HCT116 (cell line): Measurements from ENCODE around the gene PRKG1. TPM values are rescaled to one million over a fixed set of nuclear protein-coding genes. Genes with fewer than 3 reads are reported as not detected.
A peak's percentile ranks its signal among the peaks of the same experiment; 100 is the strongest.

Source experiments
- ATAC-seq: fragments of 200-7000 bp; cut with Tn5 transposase; 2 replicates; pipeline ENCODE4 v1.9.1; 2020; ENCODE audit warnings: mild to moderate bottlenecking, moderate library complexity
- BruUV-seq: library from RNA; stranded (reverse); fragments of 400-500 nt; replicated peaks from 2 replicates; lab custom pipeline; 2021; lab: Mats Ljungman, UMichigan
- CTCF ChIA-PET: fragments of 300-600 bp; sonication (Branson Sonifier 250); formaldehyde crosslinking; loops from one replicate; lab custom pipeline; 2021; ENCODE audit warnings: antibody characterized with exemption; lab: Charles Lee
- POLR2A ChIA-PET: fragments of 300-600, 350-600 bp; sonication (Branson Sonifier 250); formaldehyde crosslinking; loops from one replicate; lab custom pipeline; 2021; ENCODE audit warnings: antibody characterized with exemption; lab: Charles Lee
- RAD21 ChIA-PET, 2 experiments: fragments of 300-600 bp; sonication (Branson Sonifier 250); formaldehyde crosslinking; loops; one replicate each; lab custom pipeline; 2023; ENCODE audit warnings: low total read pairs in 2 of 2; ENCODE audit not compliant: uncharacterized antibody in 2 of 2, unreplicated experiment in 2 of 2, low non-redundant PET in 1 of 2; lab: Charles Lee
- DNase-seq: peaks from one replicate; pipeline ENCODE4 v3.0.0-alpha.2; 2010; ENCODE audit warnings: low read depth, low spot score
- H2AFZ ChIP-seq: fragments of 200-600 bp; shearing (Covaris generic), sonication (generic); 2 replicates; pipeline ENCODE4 v1.6.1; 2017; ENCODE audit warnings: low read depth, mixed run types, mixed read lengths, antibody characterized with exemption, low read length; ENCODE audit not compliant: poor library complexity, severe bottlenecking
- H3K27ac ChIP-seq: 2 replicates; pipeline ENCODE4 v1.5.1; 2012; ENCODE audit warnings: low read depth, low read length
- H3K27me3 ChIP-seq: fragments of 200-600 bp; sonication (generic); 2 replicates; pipeline ENCODE4 v1.6.1; 2016; ENCODE audit warnings: mixed run types, low read length, mixed read lengths; ENCODE audit not compliant: insufficient read depth
- H3K36me3 ChIP-seq, 2 experiments: fragments of 200-500 bp in 1 of 2; fragments of 200-600 bp in 1 of 2; sonication (Bioruptor generic) in 1 of 2; sonication (generic) in 1 of 2; 2 replicates each; pipeline versions ENCODE4 v1.5.1 to v1.6.1; 2014 to 2016; ENCODE audit warnings: low read length in 2 of 2, inconsistent platforms in 1 of 2, mixed read lengths in 1 of 2, mixed run types in 1 of 2; ENCODE audit not compliant: insufficient read depth in 2 of 2, control insufficient read depth in 1 of 2
- H3K4me1 ChIP-seq, 2 experiments: fragments of 200-600 bp in 1 of 2; sonication (generic) in 1 of 2; 2 replicates each; pipeline versions ENCODE4 v1.5.1 to v1.6.1; 2012 to 2017; ENCODE audit warnings: low read length in 2 of 2, inconsistent platforms in 1 of 2, mild to moderate bottlenecking in 1 of 2, mixed read lengths in 1 of 2, mixed run types in 1 of 2, moderate library complexity in 1 of 2; ENCODE audit not compliant: insufficient read depth in 2 of 2, control insufficient read depth in 1 of 2
- H3K4me2 ChIP-seq: fragments of 200-600 bp; sonication (generic); 2 replicates; pipeline ENCODE4 v1.6.1; 2017; ENCODE audit warnings: mixed run types, low read length, mixed read lengths
- H3K4me3 ChIP-seq, 2 experiments: fragments of 200-600 bp in 1 of 2; sonication (generic) in 1 of 2; replicated peaks in 1 of 2; 2 replicates each; pipeline ENCODE4 v1.5.1; 2011 to 2016; ENCODE audit warnings: low read length in 2 of 2, control low read depth in 1 of 2, low read depth in 1 of 2, mild to moderate bottlenecking in 1 of 2, mixed read lengths in 1 of 2, mixed run types in 1 of 2
- H3K79me2 ChIP-seq: fragments of 200-600 bp; sonication (generic); 2 replicates; pipeline ENCODE4 v1.6.1; 2017; ENCODE audit warnings: mild to moderate bottlenecking, mixed run types, low read length, moderate library complexity, mixed read lengths; ENCODE audit not compliant: insufficient read depth
- H3K9ac ChIP-seq: fragments of 200-600 bp; sonication (generic); 2 replicates; pipeline ENCODE4 v1.6.1; 2016; ENCODE audit warnings: low read length, mixed read lengths
- H3K9me2 ChIP-seq: fragments of 200-600 bp; sonication (generic), shearing (Covaris generic); 2 replicates; pipeline ENCODE4 v1.6.1; 2017; ENCODE audit warnings: mixed run types, mild to moderate bottlenecking, moderate library complexity; ENCODE audit not compliant: insufficient read depth
- H3K9me3 ChIP-seq, 2 experiments: fragments of 200-500 bp in 1 of 2; fragments of 200-600 bp in 1 of 2; sonication (Bioruptor generic) in 1 of 2; sonication (generic) in 1 of 2; 2 replicates each; pipeline ENCODE4 v1.6.1; 2014 to 2017; ENCODE audit warnings: low read length in 2 of 2, mixed read lengths in 2 of 2, inconsistent platforms in 1 of 2, low read depth in 1 of 2, mild to moderate bottlenecking in 1 of 2, mixed run types in 1 of 2, moderate library complexity in 1 of 2; ENCODE audit not compliant: control insufficient read depth in 1 of 2, insufficient read depth in 1 of 2
- H4K20me1 ChIP-seq: fragments of 200-600 bp; sonication (generic), shearing (Covaris generic); 2 replicates; pipeline ENCODE4 v1.6.1; 2017; ENCODE audit warnings: mixed run types, mild to moderate bottlenecking, moderate library complexity; ENCODE audit not compliant: insufficient read depth
- CBX3 ChIP-seq: IDR thresholded peaks from 2 replicates; pipeline ENCODE4 v1.6.1; 2012; ENCODE audit warnings: low read depth
- CEBPB ChIP-seq: IDR thresholded peaks from 2 replicates; pipeline ENCODE4 v1.6.1; 2012; ENCODE audit warnings: low read depth
- EGR1 ChIP-seq: IDR thresholded peaks from 2 replicates; pipeline ENCODE4 v1.6.1; 2012; ENCODE audit warnings: low read depth
- POLR2A ChIP-seq: IDR thresholded peaks from 2 replicates; pipeline ENCODE4 v1.7.0; 2011; ENCODE audit warnings: borderline replicate concordance; ENCODE audit not compliant: insufficient read depth, insufficient read length; ENCODE audit errors: extremely low read depth
- ZNF274 ChIP-seq: fragments of 200-500 bp; sonication (Bioruptor generic); IDR thresholded peaks from 2 replicates; pipeline ENCODE4 v1.6.1; 2014; ENCODE audit warnings: mild to moderate bottlenecking, low read depth, low read length, inconsistent platforms
- intact Hi-C: fragments of 100-400 bp; cut with micrococcal nuclease; formaldehyde crosslinking; loops from 2 replicates; pipeline ENCODE4 v1.10.0; 2022
- total RNA-seq: library from RNA; stranded (reverse); gene quantifications from one replicate; pipeline ENCODE4 v1.2.1, GENCODE V29; 2021; ENCODE audit not compliant: unreplicated experiment
- TF ChIP-seq, protein P1 (sequence below), 3 experiments: fragments of 200-600 bp in 1 of 3; sonication (generic) in 1 of 3; IDR thresholded peaks in 2 of 3; conservative IDR thresholded peaks in 1 of 3; 2 replicates each; pipeline ENCODE4 v1.5.1; 2012 to 2017; ENCODE audit warnings: low read depth in 2 of 3, low read length in 2 of 3, antibody characterized with exemption in 1 of 3, borderline replicate concordance in 1 of 3, control low read depth in 1 of 3, mild to moderate bottlenecking in 1 of 3, mixed read lengths in 1 of 3, mixed run types in 1 of 3, moderate library complexity in 1 of 3; ENCODE audit not compliant: insufficient read depth in 1 of 3

The PRKG1 gene
- total RNA-seq, 1 experiment from 2014 or later, result 1.4 TPM

DNA sequence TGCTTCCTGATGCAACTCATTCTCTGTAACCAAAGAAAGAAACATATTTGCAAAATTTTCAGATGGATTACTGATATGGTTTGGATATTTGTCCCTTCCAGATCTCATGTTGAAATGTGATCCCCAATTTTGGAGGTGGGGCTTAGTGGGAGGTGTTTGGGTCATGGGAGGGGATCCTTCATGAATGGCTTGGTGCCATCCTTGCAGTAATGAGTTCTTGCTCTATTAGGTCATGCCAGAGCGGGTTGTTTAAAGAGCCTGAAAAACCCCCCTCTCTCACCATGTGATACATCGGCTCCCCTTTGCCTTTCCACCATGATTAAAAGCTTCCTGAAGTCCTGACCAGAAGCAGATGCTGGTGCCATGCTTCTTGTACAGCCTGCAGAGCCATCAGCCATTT is 43.8 kb upstream of the PRKG1 start:
- H3K4me1 ChIP-seq, result no peaks in the 10 kb centered on the region
- POLR2A ChIA-PET, result no interaction called here
- intact Hi-C loops, result no loop called here
- no TSS peak for BruUV-seq
- no peaks in the 10 kb centered on the region for H4K20me1 ChIP-seq
- H3K9me3 ChIP-seq, result no peaks in the 10 kb centered on the region
- DNase-seq, result no peak
- no peaks in the 10 kb centered on the region for H3K36me3 ChIP-seq
- TF ChIP-seq CEBPB, result no peak
- no peak overlapping the region for H3K4me3 ChIP-seq
- RAD21 ChIA-PET, result no interaction called here
- peaks cover 12% of the 10 kb centered on the region for H3K27me3 ChIP-seq
- H3K79me2 ChIP-seq, result no peaks in the 10 kb centered on the region
- H2AFZ ChIP-seq, result no peak overlapping the region
- no peak for ATAC-seq
- CTCF ChIA-PET, result no interaction called here
- no peak overlapping the region for H3K4me2 ChIP-seq
- H3K27ac ChIP-seq, result no peak overlapping the region
- H3K9me2 ChIP-seq, result no peaks in the 10 kb centered on the region
- H3K9ac ChIP-seq, result no peak overlapping the region

DNA sequence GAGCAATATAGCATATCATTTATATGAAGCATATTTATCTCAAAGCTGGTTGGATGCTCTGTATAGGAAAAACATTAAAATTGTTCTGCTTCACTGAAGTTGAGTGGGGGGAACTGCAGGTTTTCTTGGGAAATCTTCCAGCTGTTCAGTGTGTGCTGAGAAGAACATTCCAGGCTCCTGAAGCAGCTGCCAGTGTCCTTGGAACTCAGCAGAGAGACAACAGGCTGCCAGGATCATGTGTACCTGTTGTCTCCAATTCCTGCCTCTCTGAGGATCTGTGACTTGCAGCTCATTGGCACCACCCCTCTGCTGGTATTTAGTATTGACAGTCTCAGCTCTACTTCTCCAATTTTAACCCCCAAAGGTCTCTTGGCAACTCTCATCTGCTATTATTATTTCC is 42.3 kb upstream of the PRKG1 start:
- Histone ChIP-seq H3K27ac (no peak overlapping the region), H3K36me3 (no peaks in the 10 kb centered on the region), H3K4me1 (no peaks in the 10 kb centered on the region), H3K27me3 (peaks cover 3% of the 10 kb centered on the region), H4K20me1 (no peaks in the 10 kb centered on the region), H3K9me2 (no peaks in the 10 kb centered on the region), H3K79me2 (no peaks in the 10 kb centered on the region), H3K4me2 (no peak overlapping the region), H2AFZ (no peak overlapping the region), H3K4me3 (no peak overlapping the region), H3K9ac (no peak overlapping the region), H3K9me3 (no peaks in the 10 kb centered on the region)
- CTCF ChIA-PET, result no interaction called here
- RAD21 ChIA-PET, result interaction anchor here in 1 of 2 experiments (0.6 kb wide), 1 partner anchor 138 kb away, joined by 6 read pairs; no protein-coding TSS in a partner anchor
- 0 out of 2 replicates have a peak, but pooled peaks have one; percentile 49 for ATAC-seq
- no TSS peak for BruUV-seq
- TF ChIP-seq ZNF274 (no peak), CBX3 (no peak), EGR1 (no peak), POLR2A (no peak)
- TF ChIP-seq, protein P1, sequence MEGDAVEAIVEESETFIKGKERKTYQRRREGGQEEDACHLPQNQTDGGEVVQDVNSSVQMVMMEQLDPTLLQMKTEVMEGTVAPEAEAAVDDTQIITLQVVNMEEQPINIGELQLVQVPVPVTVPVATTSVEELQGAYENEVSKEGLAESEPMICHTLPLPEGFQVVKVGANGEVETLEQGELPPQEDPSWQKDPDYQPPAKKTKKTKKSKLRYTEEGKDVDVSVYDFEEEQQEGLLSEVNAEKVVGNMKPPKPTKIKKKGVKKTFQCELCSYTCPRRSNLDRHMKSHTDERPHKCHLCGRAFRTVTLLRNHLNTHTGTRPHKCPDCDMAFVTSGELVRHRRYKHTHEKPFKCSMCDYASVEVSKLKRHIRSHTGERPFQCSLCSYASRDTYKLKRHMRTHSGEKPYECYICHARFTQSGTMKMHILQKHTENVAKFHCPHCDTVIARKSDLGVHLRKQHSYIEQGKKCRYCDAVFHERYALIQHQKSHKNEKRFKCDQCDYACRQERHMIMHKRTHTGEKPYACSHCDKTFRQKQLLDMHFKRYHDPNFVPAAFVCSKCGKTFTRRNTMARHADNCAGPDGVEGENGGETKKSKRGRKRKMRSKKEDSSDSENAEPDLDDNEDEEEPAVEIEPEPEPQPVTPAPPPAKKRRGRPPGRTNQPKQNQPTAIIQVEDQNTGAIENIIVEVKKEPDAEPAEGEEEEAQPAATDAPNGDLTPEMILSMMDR (IDR thresholded peaks at IDR 0.05 in 2 of 3, conservative IDR thresholded peaks at IDR 0.05 in 1 of 3; ENCODE audit: borderline replicate concordance in 1 of 3, insufficient read depth in 1 of 3, low read depth in 2 of 3, low read length in 2 of 3), result 0 out of 6 replicates have a peak, but pooled peaks of 1 of the 3 experiments have one; percentile 11
- POLR2A ChIA-PET, result no interaction called here
- intact Hi-C loops, result no loop called here
- no peak for DNase-seq
